Measurements from ENCODE around the gene ULK2.

DNA sequence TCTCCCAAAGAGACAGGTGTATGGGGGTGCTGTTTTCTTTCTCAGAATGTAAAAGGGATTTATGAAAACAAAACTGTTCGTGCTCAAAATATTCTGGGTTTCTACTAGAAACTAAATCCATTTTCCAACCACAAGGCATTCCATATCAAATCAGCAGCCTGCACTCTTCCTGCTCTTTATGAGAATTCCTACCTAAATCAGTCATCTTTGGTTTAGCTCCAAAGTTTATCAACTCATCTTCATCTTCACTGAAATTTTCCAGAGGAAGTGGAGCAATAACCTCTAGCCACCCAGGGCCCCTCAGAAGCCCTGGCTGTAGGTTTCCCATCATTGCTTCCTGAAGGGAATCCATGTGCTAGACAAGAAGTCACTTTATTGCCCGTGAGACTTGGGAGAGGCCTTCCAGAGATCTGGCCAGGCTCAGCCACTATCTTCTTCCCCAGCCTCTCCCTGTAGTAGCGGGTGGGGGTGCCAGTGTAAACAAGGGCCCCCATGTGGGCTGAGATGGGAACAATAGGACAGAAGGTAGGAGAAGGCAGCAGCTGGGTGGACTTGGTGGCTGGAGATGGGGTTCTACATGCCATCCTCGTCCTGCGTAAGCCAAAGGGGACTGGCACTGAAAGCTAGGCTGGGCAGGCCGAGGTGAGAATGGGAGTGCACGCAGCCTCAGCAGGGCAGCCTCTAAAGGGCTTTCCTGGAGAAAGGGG lies 97.6 kb downstream of the ULK2 start:
- no peak for TF ChIP-seq EZH2 (IDR thresholded peaks at IDR 0.05; ENCODE audit: low read length, unreplicated experiment)
- TF ChIP-seq, protein P1, sequence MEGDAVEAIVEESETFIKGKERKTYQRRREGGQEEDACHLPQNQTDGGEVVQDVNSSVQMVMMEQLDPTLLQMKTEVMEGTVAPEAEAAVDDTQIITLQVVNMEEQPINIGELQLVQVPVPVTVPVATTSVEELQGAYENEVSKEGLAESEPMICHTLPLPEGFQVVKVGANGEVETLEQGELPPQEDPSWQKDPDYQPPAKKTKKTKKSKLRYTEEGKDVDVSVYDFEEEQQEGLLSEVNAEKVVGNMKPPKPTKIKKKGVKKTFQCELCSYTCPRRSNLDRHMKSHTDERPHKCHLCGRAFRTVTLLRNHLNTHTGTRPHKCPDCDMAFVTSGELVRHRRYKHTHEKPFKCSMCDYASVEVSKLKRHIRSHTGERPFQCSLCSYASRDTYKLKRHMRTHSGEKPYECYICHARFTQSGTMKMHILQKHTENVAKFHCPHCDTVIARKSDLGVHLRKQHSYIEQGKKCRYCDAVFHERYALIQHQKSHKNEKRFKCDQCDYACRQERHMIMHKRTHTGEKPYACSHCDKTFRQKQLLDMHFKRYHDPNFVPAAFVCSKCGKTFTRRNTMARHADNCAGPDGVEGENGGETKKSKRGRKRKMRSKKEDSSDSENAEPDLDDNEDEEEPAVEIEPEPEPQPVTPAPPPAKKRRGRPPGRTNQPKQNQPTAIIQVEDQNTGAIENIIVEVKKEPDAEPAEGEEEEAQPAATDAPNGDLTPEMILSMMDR (conservative IDR thresholded peaks at IDR 0.05; ENCODE audit: low read depth, low read length), result no peak

All from PC-3 (cell line).